SJSA1 (cell line): ENCODE results near the gene TUBGCP3. TPM values are rescaled to one million over a fixed set of nuclear protein-coding genes. Genes with fewer than 3 reads are reported as not detected.
"Not testable (repeated sequence)": the region's sequence is repeated elsewhere in the genome, so short reads cannot be mapped to it uniquely, and the experiment has no call there.

Source experiments
- DNase-seq, 2 experiments: peaks; one replicate each; pipeline ENCODE4 v3.0.0-alpha.2; 2015 to 2020; ENCODE audit warnings: low spot score in 2 of 2, low read depth in 1 of 2
- H3K27ac ChIP-seq: fragments of 250-450 bp; sonication (Bioruptor Pico); 2 replicates; pipeline ENCODE4 v1.5.1; 2020; ENCODE audit warnings: mild to moderate bottlenecking, moderate library complexity
- H3K27me3 ChIP-seq: fragments of 250-450 bp; sonication (Bioruptor Pico); replicated peaks from 2 replicates; pipeline ENCODE4 v1.5.1; 2020; ENCODE audit warnings: mild to moderate bottlenecking, moderate library complexity
- H3K36me3 ChIP-seq: fragments of 250-450 bp; sonication (Bioruptor Pico); 2 replicates; pipeline ENCODE4 v1.5.1; 2020; ENCODE audit warnings: mild to moderate bottlenecking
- H3K4me1 ChIP-seq: fragments of 250-450 bp; sonication (Bioruptor Pico); replicated peaks from 2 replicates; pipeline ENCODE4 v1.6.1; 2021; ENCODE audit warnings: mild to moderate bottlenecking
- H3K4me3 ChIP-seq: fragments of 250-450 bp; sonication (Bioruptor Pico); 2 replicates; pipeline ENCODE4 v1.5.1; 2020; ENCODE audit warnings: mild to moderate bottlenecking
- H3K9me3 ChIP-seq: fragments of 250-450 bp; sonication (Bioruptor Pico); replicated peaks from 2 replicates; pipeline ENCODE4 v1.5.1; 2020; ENCODE audit warnings: mild to moderate bottlenecking
- total RNA-seq: library from RNA; depleted of rRNA; stranded (reverse); fragments of >200 nt; shearing (Covaris generic); gene quantifications from 2 replicates; pipeline ENCODE4 v1.2.3, GENCODE V29; 2014

TUBGCP3 gene
- total RNA-seq, 1 experiment from 2014 or later = 37.3 TPM

GRCh38 chr13:112558696-112559418, 29.1 kb downstream of the TUBGCP3 start:
- H3K4me1 ChIP-seq = no peaks in the 10 kb centered on the region
- no peak overlapping the region for H3K4me3 ChIP-seq
- no peaks in the 10 kb centered on the region for H3K27me3 ChIP-seq
- no peak overlapping the region for H3K27ac ChIP-seq
- no peaks in the 10 kb centered on the region for H3K9me3 ChIP-seq
- H3K36me3 ChIP-seq = peaks cover 83% of the 10 kb centered on the region
- DNase-seq = no peak

GRCh38 chr13:112556600-112556999, 31.4 kb downstream of the TUBGCP3 start:
- Histone ChIP-seq H3K27me3 (no peaks in the 10 kb centered on the region), H3K9me3 (no peaks in the 10 kb centered on the region), H3K4me3 (no peak overlapping the region), H3K36me3 (peaks cover 88% of the 10 kb centered on the region), H3K27ac (no peak overlapping the region), H3K4me1 (no peaks in the 10 kb centered on the region)
- DNase-seq = no peak

GRCh38 chr13:112554214-112554850, 33.6 kb downstream of the TUBGCP3 start:
- no peak overlapping the region for H3K27ac ChIP-seq
- H3K4me1 ChIP-seq = no peaks in the 10 kb centered on the region
- DNase-seq = no peak
- H3K9me3 ChIP-seq = no peaks in the 10 kb centered on the region
- H3K27me3 ChIP-seq = no peaks in the 10 kb centered on the region
- H3K36me3 ChIP-seq = peaks cover 85% of the 10 kb centered on the region
- H3K4me3 ChIP-seq = no peak overlapping the region

GRCh38 chr13:112548975-112549374, 39.0 kb downstream of the TUBGCP3 start:
- peaks cover 77% of the 10 kb centered on the region for H3K36me3 ChIP-seq
- H3K4me3 ChIP-seq, H3K27me3 ChIP-seq, H3K9me3 ChIP-seq, DNase-seq, H3K27ac ChIP-seq: not testable (repeated sequence)
- H3K4me1 ChIP-seq = peaks cover 14% of the 10 kb centered on the region

GRCh38 chr13:112545856-112546255, 42.1 kb downstream of the TUBGCP3 start:
- no peak overlapping the region for H3K4me3 ChIP-seq
- peak in 1 of 2 experiments; percentile 53 for DNase-seq
- no peaks in the 10 kb centered on the region for H3K27me3 ChIP-seq
- no peaks in the 10 kb centered on the region for H3K9me3 ChIP-seq
- peaks cover 14% of the 10 kb centered on the region for H3K4me1 ChIP-seq
- peaks cover 58% of the 10 kb centered on the region for H3K36me3 ChIP-seq
- no peak overlapping the region for H3K27ac ChIP-seq

- Histone ChIP-seq H3K9me3 (no peaks in the 10 kb centered on the region), H3K27me3 (0 out of 2 replicates have a peak, but pooled peaks cover 2% of the 10 kb centered on the region), H3K4me3 (no peak overlapping the region), H3K27ac (no peak overlapping the region), H3K36me3 (peaks cover 20% of the 10 kb centered on the region), H3K4me1 (no peaks in the 10 kb centered on the region)
- no peak for DNase-seq
These were observed 54.9 kb downstream of the TUBGCP3 start for GRCh38 chr13:112532837-112533745.

GRCh38 chr13:112531263-112531794, 56.6 kb downstream of the TUBGCP3 start:
- 0 out of 2 replicates have a peak, but pooled peaks cover 2% of the 10 kb centered on the region for H3K27me3 ChIP-seq
- H3K36me3 ChIP-seq = peaks cover 31% of the 10 kb centered on the region
- no peaks in the 10 kb centered on the region; the same call in 1 of the 2 replicates for H3K9me3 ChIP-seq
- no peaks in the 10 kb centered on the region for H3K4me1 ChIP-seq
- H3K4me3 ChIP-seq = no peak overlapping the region
- no peak for DNase-seq
- no peak overlapping the region for H3K27ac ChIP-seq

- DNase-seq = no peak
- Histone ChIP-seq H3K36me3 (peaks cover 32% of the 10 kb centered on the region), H3K27ac (no peak overlapping the region)
These were observed 57.1 kb downstream of the TUBGCP3 start for GRCh38 chr13:112530861-112531260.

GRCh38 chr13:112529216-112529615, 58.7 kb downstream of the TUBGCP3 start:
- DNase-seq = no peak
- peaks cover 45% of the 10 kb centered on the region for H3K36me3 ChIP-seq
- no peak overlapping the region for H3K4me3 ChIP-seq
- 0 out of 2 replicates have a peak, but pooled peaks cover 2% of the 10 kb centered on the region for H3K27me3 ChIP-seq
- no peaks in the 10 kb centered on the region; the same call in 1 of the 2 replicates for H3K9me3 ChIP-seq
- H3K4me1 ChIP-seq = no peaks in the 10 kb centered on the region
- H3K27ac ChIP-seq = no peak overlapping the region

More at GRCh38 chr13:112530861-112531260, 57.1 kb downstream of the TUBGCP3 start:
- Histone ChIP-seq H3K9me3 (no peaks in the 10 kb centered on the region; the same call in 1 of the 2 replicates), H3K4me1 (no peaks in the 10 kb centered on the region), H3K27me3 (0 out of 2 replicates have a peak, but pooled peaks cover 2% of the 10 kb centered on the region), H3K4me3 (no peak overlapping the region)

- H3K4me3 ChIP-seq = no peak overlapping the region
These were observed 61.7 kb downstream of the TUBGCP3 start for GRCh38 chr13:112526146-112526853.

GRCh38 chr13:112525356-112525945, 62.5 kb downstream of the TUBGCP3 start:
- no peaks in the 10 kb centered on the region; the same call in 1 of the 2 replicates for H3K9me3 ChIP-seq
- H3K4me3 ChIP-seq = no peak overlapping the region
- H3K4me1 ChIP-seq = peaks cover 10% of the 10 kb centered on the region
- no peaks in the 10 kb centered on the region for H3K27me3 ChIP-seq
- no peak overlapping the region for H3K27ac ChIP-seq
- DNase-seq = no peak
- H3K36me3 ChIP-seq = peaks cover 64% of the 10 kb centered on the region

More at GRCh38 chr13:112526146-112526853, 61.7 kb downstream of the TUBGCP3 start:
- Histone ChIP-seq H3K27ac (no peak overlapping the region), H3K9me3 (no peaks in the 10 kb centered on the region; the same call in 1 of the 2 replicates), H3K36me3 (peaks cover 62% of the 10 kb centered on the region), H3K27me3 (0 out of 2 replicates have a peak, but pooled peaks cover 2% of the 10 kb centered on the region), H3K4me1 (peaks cover 10% of the 10 kb centered on the region)
- no peak for DNase-seq

GRCh38 chr13:112522578-112522977, 65.4 kb downstream of the TUBGCP3 start:
- H3K9me3 ChIP-seq = no peaks in the 10 kb centered on the region; the same call in 1 of the 2 replicates
- no peak overlapping the region for H3K4me3 ChIP-seq
- no peaks in the 10 kb centered on the region for H3K27me3 ChIP-seq
- no peak overlapping the region for H3K27ac ChIP-seq
- peak in 1 of 2 experiments; percentile 33 for DNase-seq
- H3K4me1 ChIP-seq = peaks cover 10% of the 10 kb centered on the region
- peaks cover 80% of the 10 kb centered on the region for H3K36me3 ChIP-seq
